WTC11 (cell line): ENCODE data around the gene GLT8D2. TPM values are rescaled to one million over a fixed set of nuclear protein-coding genes. Genes with fewer than 3 reads are reported as not detected.

Experiments used
- ATAC-seq: fragments of 200-7000 bp; cut with Tn5 transposase; 2 replicates; pipeline ENCODE4 v1.10.0; 2021; ENCODE audit warnings: mild to moderate bottlenecking, moderate library complexity
- CTCF ChIA-PET: fragments of 300-600 bp; sonication (Branson Sonifier 250); formaldehyde crosslinking; loops from one replicate; lab custom pipeline; 2021; ENCODE audit warnings: antibody characterized with exemption; lab: Charles Lee
- POLR2A ChIA-PET: fragments of 350-600 bp; sonication (Branson Sonifier 250); formaldehyde crosslinking; loops from one replicate; lab custom pipeline; 2021; ENCODE audit warnings: antibody characterized with exemption; lab: Charles Lee
- DNase-seq: peaks from one replicate; pipeline ENCODE4 v3.0.0; 2021; ENCODE audit warnings: low spot score
- H3K27ac Mint-ChIP-seq: 2 replicates; pipeline ENCODE4 v1.8.0; 2021; ENCODE audit warnings: mixed read lengths
- H3K27me3 Mint-ChIP-seq: 2 replicates; pipeline ENCODE4 v1.8.0; 2021; ENCODE audit warnings: low read depth, mild to moderate bottlenecking, moderate library complexity, mixed read lengths
- H3K36me3 Mint-ChIP-seq: 2 replicates; pipeline ENCODE4 v1.8.0; 2021; ENCODE audit warnings: mixed read lengths
- H3K4me1 Mint-ChIP-seq: 2 replicates; pipeline ENCODE4 v1.8.0; 2022; ENCODE audit warnings: mixed read lengths
- H3K4me3 Mint-ChIP-seq: 2 replicates; pipeline ENCODE4 v1.8.0; 2021; ENCODE audit warnings: mild to moderate bottlenecking, moderate library complexity, mixed read lengths
- H3K9me3 Mint-ChIP-seq: 2 replicates; pipeline ENCODE4 v1.8.0; 2021; ENCODE audit warnings: mixed read lengths
- CREM ChIP-seq: sonication (generic); formaldehyde crosslinking; IDR thresholded peaks from 2 replicates; pipeline ENCODE4 v1.8.1; 2022; ENCODE audit warnings: mild to moderate bottlenecking, missing genetic modification reagents, moderate library complexity
- FOXP1 ChIP-seq: sonication (generic); formaldehyde crosslinking; IDR thresholded peaks from 2 replicates; pipeline ENCODE4 v1.8.0; 2022; ENCODE audit warnings: missing genetic modification reagents, mild to moderate bottlenecking, moderate library complexity, borderline replicate concordance
- GTF2I ChIP-seq: fragments of 250-450 bp; sonication (Bioruptor Pico); conservative IDR thresholded peaks from 2 replicates; pipeline ENCODE4 v1.4.0; 2021; ENCODE audit warnings: mild to moderate bottlenecking
- IRF2 ChIP-seq: sonication (generic); formaldehyde crosslinking; IDR thresholded peaks from 2 replicates; pipeline ENCODE4 v1.8.0; 2022; ENCODE audit warnings: low read depth, missing genetic modification reagents, borderline replicate concordance
- JUN ChIP-seq: sonication (generic); formaldehyde crosslinking; IDR thresholded peaks from 2 replicates; pipeline ENCODE4 v1.8.0; 2023; ENCODE audit warnings: mild to moderate bottlenecking, missing genetic modification reagents
- NFATC4 ChIP-seq: fragments of 250-450 bp; sonication (Bioruptor Pico); IDR thresholded peaks from 2 replicates; pipeline ENCODE4 v1.9.0; 2021; ENCODE audit warnings: mild to moderate bottlenecking
- SP1 ChIP-seq: sonication (generic); formaldehyde crosslinking; conservative IDR thresholded peaks from 2 replicates; pipeline ENCODE4 v1.8.1; 2022; ENCODE audit warnings: missing genetic modification reagents
- TP53 ChIP-seq: sonication (generic); formaldehyde crosslinking; IDR thresholded peaks from 2 replicates; pipeline ENCODE4 v1.8.1; 2023; ENCODE audit warnings: mild to moderate bottlenecking, missing genetic modification reagents
- ZNF138 ChIP-seq: sonication (generic); formaldehyde crosslinking; conservative IDR thresholded peaks from 2 replicates; pipeline ENCODE4 v1.8.1; 2022; ENCODE audit warnings: mild to moderate bottlenecking, moderate library complexity, missing genetic modification reagents
- ZNF416 ChIP-seq: fragments of 250-450 bp; sonication (Bioruptor Pico); IDR thresholded peaks from 2 replicates; pipeline ENCODE4 v1.9.0; 2021; ENCODE audit warnings: mild to moderate bottlenecking, inconsistent platforms
- total RNA-seq: library from RNA; stranded (reverse); gene quantifications from 3 replicates; pipeline ENCODE4 v1.2.3, GENCODE V29; 2021
- TF ChIP-seq, protein P1 (sequence below): sonication (generic); formaldehyde crosslinking; IDR thresholded peaks from 2 replicates; pipeline ENCODE4 v1.8.1; 2023; ENCODE audit warnings: mild to moderate bottlenecking, missing genetic modification reagents, borderline replicate concordance
- TF ChIP-seq, protein P2 (sequence below): fragments of 250-450 bp; sonication (Bioruptor Pico); IDR thresholded peaks from 2 replicates; pipeline ENCODE4 v1.9.0; 2021; ENCODE audit warnings: mild to moderate bottlenecking, borderline replicate concordance
- TF ChIP-seq, protein P3 (sequence below): fragments of 250-450 bp; sonication (Bioruptor Pico); IDR thresholded peaks from 2 replicates; pipeline ENCODE4 v1.9.0; 2021; ENCODE audit warnings: mild to moderate bottlenecking
- TF ChIP-seq, protein P4 (sequence below): fragments of 250-450 bp; sonication (Bioruptor Pico); IDR thresholded peaks from 2 replicates; pipeline ENCODE4 v1.8.0; 2021; ENCODE audit warnings: mild to moderate bottlenecking
- TF ChIP-seq, protein P5 (sequence below): sonication (generic); formaldehyde crosslinking; IDR thresholded peaks from 2 replicates; pipeline ENCODE4 v1.8.0; 2023; ENCODE audit warnings: missing genetic modification reagents
- TF ChIP-seq, protein P6 (sequence below): sonication (generic); formaldehyde crosslinking; IDR thresholded peaks from 2 replicates; pipeline ENCODE4 v1.8.0; 2022; ENCODE audit warnings: missing genetic modification reagents
- TF ChIP-seq, protein P7 (sequence below): sonication (generic); formaldehyde crosslinking; IDR thresholded peaks from 2 replicates; pipeline ENCODE4 v1.8.1; 2023; ENCODE audit warnings: mild to moderate bottlenecking, moderate library complexity, missing genetic modification reagents

GLT8D2 gene
- total RNA-seq, 1 experiment from 2014 or later = 4.5 TPM

DNA sequence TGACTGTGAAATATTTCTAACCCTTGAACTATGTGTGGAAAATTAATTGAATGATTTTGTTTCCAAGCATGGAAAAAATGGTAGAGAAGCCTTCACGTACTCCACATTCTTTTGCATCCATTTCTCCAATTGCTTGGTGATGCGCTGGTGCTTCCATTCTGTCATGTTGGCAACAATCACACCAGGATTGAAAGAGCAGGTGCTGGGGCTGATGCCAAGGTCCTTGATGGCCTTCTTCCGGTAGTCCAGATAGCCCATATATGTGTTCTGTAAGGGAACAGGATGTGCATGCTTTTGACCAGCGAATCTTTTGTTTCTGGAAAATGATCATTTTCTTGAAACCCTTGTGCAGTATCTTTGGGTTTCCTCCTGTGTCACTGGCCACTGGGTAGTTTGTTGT lies 55.8 kb downstream of the GLT8D2 start:
- ChIA-PET CTCF (no interaction called here), POLR2A (no interaction called here)
- no peak overlapping the region for H3K4me3 Mint-ChIP-seq
- H3K27me3 Mint-ChIP-seq = no peaks in the 10 kb centered on the region; the same call in 1 of the 2 replicates
- DNase-seq (no peak), ATAC-seq (no peak)
- H3K9me3 Mint-ChIP-seq = no peaks in the 10 kb centered on the region
- no peaks in the 10 kb centered on the region for H3K4me1 Mint-ChIP-seq
- no peak overlapping the region for H3K27ac Mint-ChIP-seq
- TF ChIP-seq FOXP1 (CRISPR knock-in tag) (no peak), ZNF416 (CRISPR knock-in tag) (no peak), JUN (CRISPR knock-in tag) (no peak), GTF2I (CRISPR knock-in tag) (no peak), TP53 (CRISPR knock-in tag) (no peak), ZNF138 (CRISPR knock-in tag) (no peak)
- TF ChIP-seq, protein P1, sequence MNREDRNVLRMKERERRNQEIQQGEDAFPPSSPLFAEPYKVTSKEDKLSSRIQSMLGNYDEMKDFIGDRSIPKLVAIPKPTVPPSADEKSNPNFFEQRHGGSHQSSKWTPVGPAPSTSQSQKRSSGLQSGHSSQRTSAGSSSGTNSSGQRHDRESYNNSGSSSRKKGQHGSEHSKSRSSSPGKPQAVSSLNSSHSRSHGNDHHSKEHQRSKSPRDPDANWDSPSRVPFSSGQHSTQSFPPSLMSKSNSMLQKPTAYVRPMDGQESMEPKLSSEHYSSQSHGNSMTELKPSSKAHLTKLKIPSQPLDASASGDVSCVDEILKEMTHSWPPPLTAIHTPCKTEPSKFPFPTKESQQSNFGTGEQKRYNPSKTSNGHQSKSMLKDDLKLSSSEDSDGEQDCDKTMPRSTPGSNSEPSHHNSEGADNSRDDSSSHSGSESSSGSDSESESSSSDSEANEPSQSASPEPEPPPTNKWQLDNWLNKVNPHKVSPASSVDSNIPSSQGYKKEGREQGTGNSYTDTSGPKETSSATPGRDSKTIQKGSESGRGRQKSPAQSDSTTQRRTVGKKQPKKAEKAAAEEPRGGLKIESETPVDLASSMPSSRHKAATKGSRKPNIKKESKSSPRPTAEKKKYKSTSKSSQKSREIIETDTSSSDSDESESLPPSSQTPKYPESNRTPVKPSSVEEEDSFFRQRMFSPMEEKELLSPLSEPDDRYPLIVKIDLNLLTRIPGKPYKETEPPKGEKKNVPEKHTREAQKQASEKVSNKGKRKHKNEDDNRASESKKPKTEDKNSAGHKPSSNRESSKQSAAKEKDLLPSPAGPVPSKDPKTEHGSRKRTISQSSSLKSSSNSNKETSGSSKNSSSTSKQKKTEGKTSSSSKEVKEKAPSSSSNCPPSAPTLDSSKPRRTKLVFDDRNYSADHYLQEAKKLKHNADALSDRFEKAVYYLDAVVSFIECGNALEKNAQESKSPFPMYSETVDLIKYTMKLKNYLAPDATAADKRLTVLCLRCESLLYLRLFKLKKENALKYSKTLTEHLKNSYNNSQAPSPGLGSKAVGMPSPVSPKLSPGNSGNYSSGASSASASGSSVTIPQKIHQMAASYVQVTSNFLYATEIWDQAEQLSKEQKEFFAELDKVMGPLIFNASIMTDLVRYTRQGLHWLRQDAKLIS (CRISPR knock-in tag) = no peak
- TF ChIP-seq, protein P2, sequence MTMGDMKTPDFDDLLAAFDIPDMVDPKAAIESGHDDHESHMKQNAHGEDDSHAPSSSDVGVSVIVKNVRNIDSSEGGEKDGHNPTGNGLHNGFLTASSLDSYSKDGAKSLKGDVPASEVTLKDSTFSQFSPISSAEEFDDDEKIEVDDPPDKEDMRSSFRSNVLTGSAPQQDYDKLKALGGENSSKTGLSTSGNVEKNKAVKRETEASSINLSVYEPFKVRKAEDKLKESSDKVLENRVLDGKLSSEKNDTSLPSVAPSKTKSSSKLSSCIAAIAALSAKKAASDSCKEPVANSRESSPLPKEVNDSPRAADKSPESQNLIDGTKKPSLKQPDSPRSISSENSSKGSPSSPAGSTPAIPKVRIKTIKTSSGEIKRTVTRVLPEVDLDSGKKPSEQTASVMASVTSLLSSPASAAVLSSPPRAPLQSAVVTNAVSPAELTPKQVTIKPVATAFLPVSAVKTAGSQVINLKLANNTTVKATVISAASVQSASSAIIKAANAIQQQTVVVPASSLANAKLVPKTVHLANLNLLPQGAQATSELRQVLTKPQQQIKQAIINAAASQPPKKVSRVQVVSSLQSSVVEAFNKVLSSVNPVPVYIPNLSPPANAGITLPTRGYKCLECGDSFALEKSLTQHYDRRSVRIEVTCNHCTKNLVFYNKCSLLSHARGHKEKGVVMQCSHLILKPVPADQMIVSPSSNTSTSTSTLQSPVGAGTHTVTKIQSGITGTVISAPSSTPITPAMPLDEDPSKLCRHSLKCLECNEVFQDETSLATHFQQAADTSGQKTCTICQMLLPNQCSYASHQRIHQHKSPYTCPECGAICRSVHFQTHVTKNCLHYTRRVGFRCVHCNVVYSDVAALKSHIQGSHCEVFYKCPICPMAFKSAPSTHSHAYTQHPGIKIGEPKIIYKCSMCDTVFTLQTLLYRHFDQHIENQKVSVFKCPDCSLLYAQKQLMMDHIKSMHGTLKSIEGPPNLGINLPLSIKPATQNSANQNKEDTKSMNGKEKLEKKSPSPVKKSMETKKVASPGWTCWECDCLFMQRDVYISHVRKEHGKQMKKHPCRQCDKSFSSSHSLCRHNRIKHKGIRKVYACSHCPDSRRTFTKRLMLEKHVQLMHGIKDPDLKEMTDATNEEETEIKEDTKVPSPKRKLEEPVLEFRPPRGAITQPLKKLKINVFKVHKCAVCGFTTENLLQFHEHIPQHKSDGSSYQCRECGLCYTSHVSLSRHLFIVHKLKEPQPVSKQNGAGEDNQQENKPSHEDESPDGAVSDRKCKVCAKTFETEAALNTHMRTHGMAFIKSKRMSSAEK (CRISPR knock-in tag) = no peak
- H3K36me3 Mint-ChIP-seq = peaks cover under 1% of the 10 kb centered on the region

DNA sequence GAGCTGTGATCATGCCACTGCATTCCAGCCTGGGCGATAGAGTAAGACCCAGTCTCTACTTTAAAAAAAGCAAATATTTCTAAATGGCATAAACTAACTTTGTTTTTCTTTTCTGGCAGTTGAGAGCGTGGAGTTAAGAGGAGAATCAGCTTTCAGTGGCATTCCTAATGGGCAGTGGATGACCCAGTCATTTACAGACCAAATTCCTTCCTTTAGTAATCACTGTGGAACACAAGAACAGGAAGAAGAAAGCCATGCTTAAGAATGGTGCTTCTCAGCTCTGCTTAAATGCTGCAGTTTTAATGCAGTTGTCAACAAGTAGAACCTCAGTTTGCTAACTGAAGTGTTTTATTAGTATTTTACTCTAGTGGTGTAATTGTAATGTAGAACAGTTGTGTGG lies 63.2 kb downstream of the GLT8D2 start:
- CTCF ChIA-PET = no interaction called here
- H3K4me1 Mint-ChIP-seq = 0 out of 2 replicates have a peak, but pooled peaks cover 2% of the 10 kb centered on the region
- H3K4me3 Mint-ChIP-seq = no peak overlapping the region
- no peaks in the 10 kb centered on the region for H3K9me3 Mint-ChIP-seq
- POLR2A ChIA-PET = no interaction called here
- no peaks in the 10 kb centered on the region for H3K27me3 Mint-ChIP-seq
- ATAC-seq = peak; percentile 75
- peaks cover 44% of the 10 kb centered on the region for H3K36me3 Mint-ChIP-seq
- no peak overlapping the region for H3K27ac Mint-ChIP-seq
- no peak for DNase-seq
- no peak for TF ChIP-seq IRF2
- TF ChIP-seq, protein P3, sequence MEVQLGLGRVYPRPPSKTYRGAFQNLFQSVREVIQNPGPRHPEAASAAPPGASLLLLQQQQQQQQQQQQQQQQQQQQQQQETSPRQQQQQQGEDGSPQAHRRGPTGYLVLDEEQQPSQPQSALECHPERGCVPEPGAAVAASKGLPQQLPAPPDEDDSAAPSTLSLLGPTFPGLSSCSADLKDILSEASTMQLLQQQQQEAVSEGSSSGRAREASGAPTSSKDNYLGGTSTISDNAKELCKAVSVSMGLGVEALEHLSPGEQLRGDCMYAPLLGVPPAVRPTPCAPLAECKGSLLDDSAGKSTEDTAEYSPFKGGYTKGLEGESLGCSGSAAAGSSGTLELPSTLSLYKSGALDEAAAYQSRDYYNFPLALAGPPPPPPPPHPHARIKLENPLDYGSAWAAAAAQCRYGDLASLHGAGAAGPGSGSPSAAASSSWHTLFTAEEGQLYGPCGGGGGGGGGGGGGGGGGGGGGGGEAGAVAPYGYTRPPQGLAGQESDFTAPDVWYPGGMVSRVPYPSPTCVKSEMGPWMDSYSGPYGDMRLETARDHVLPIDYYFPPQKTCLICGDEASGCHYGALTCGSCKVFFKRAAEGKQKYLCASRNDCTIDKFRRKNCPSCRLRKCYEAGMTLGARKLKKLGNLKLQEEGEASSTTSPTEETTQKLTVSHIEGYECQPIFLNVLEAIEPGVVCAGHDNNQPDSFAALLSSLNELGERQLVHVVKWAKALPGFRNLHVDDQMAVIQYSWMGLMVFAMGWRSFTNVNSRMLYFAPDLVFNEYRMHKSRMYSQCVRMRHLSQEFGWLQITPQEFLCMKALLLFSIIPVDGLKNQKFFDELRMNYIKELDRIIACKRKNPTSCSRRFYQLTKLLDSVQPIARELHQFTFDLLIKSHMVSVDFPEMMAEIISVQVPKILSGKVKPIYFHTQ (CRISPR knock-in tag) = no peak
- no peak for TF ChIP-seq SP1 (CRISPR knock-in tag)
- TF ChIP-seq, protein P4, sequence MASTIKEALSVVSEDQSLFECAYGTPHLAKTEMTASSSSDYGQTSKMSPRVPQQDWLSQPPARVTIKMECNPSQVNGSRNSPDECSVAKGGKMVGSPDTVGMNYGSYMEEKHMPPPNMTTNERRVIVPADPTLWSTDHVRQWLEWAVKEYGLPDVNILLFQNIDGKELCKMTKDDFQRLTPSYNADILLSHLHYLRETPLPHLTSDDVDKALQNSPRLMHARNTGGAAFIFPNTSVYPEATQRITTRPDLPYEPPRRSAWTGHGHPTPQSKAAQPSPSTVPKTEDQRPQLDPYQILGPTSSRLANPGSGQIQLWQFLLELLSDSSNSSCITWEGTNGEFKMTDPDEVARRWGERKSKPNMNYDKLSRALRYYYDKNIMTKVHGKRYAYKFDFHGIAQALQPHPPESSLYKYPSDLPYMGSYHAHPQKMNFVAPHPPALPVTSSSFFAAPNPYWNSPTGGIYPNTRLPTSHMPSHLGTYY = no peak
- TF ChIP-seq CREM (CRISPR knock-in tag) = no peak
- TF ChIP-seq, protein P5, sequence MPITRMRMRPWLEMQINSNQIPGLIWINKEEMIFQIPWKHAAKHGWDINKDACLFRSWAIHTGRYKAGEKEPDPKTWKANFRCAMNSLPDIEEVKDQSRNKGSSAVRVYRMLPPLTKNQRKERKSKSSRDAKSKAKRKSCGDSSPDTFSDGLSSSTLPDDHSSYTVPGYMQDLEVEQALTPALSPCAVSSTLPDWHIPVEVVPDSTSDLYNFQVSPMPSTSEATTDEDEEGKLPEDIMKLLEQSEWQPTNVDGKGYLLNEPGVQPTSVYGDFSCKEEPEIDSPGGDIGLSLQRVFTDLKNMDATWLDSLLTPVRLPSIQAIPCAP (CRISPR knock-in tag) = no peak
- no peak for TF ChIP-seq JUN (CRISPR knock-in tag)
- TF ChIP-seq, protein P6, sequence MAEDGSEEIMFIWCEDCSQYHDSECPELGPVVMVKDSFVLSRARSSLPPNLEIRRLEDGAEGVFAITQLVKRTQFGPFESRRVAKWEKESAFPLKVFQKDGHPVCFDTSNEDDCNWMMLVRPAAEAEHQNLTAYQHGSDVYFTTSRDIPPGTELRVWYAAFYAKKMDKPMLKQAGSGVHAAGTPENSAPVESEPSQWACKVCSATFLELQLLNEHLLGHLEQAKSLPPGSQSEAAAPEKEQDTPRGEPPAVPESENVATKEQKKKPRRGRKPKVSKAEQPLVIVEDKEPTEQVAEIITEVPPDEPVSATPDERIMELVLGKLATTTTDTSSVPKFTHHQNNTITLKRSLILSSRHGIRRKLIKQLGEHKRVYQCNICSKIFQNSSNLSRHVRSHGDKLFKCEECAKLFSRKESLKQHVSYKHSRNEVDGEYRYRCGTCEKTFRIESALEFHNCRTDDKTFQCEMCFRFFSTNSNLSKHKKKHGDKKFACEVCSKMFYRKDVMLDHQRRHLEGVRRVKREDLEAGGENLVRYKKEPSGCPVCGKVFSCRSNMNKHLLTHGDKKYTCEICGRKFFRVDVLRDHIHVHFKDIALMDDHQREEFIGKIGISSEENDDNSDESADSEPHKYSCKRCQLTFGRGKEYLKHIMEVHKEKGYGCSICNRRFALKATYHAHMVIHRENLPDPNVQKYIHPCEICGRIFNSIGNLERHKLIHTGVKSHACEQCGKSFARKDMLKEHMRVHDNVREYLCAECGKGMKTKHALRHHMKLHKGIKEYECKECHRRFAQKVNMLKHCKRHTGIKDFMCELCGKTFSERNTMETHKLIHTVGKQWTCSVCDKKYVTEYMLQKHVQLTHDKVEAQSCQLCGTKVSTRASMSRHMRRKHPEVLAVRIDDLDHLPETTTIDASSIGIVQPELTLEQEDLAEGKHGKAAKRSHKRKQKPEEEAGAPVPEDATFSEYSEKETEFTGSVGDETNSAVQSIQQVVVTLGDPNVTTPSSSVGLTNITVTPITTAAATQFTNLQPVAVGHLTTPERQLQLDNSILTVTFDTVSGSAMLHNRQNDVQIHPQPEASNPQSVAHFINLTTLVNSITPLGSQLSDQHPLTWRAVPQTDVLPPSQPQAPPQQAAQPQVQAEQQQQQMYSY (CRISPR knock-in tag) = no peak
- no peak for TF ChIP-seq NFATC4 (CRISPR knock-in tag)
- TF ChIP-seq, protein P7, sequence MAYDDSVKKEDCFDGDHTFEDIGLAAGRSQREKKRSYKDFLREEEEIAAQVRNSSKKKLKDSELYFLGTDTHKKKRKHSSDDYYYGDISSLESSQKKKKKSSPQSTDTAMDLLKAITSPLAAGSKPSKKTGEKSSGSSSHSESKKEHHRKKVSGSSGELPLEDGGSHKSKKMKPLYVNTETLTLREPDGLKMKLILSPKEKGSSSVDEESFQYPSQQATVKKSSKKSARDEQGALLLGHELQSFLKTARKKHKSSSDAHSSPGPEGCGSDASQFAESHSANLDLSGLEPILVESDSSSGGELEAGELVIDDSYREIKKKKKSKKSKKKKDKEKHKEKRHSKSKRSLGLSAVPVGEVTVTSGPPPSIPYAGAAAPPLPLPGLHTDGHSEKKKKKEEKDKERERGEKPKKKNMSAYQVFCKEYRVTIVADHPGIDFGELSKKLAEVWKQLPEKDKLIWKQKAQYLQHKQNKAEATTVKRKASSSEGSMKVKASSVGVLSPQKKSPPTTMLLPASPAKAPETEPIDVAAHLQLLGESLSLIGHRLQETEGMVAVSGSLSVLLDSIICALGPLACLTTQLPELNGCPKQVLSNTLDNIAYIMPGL (CRISPR knock-in tag) = no peak
